ENCODE results near the gene XYLB.
"Not testable (repeated sequence)": the region's sequence is repeated elsewhere in the genome, so short reads cannot be mapped to it uniquely, and the experiment has no call there.

Gene XYLB

DNA sequence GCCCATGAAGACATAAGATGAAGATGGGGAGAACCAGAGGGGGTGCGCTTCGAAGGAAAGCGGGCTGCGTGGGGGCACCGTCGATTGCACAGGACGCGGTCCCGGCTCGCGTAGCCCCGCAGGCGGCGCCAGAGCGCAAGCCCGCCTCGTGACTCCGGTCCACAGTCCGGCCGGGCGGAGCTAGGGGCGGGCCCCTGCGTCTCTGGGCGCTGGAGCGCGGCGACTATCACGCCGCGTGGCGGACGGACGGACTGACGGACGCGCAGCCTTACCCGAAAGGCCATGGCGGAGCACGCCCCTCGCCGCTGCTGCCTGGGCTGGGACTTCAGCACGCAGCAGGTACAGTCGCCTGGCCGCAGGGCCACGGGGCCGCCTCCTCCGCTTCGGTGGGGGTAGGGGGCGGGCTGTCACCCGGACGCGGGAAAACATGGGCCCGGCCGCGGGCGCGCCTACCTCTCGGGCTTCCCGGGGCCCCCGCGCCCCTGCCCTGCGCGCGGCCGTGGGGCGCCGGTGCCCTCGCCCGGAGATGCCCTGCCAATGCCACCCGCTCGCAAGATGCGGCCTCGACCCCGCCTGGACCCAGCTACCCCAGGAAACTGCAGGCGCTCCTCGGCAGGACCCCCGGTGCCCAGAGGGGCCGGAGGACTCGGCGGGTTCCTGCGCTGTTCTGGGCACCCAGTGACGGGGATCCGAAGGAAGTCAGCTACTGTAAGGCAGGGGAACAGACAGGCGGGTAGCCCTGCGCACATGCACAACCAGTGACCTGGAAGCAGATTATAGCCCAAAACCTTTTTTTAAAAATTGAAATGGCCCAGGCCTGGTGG is at the start of gene XYLB:
XYLB (plus strand) TSS at position 199 of the 824 bp plus-strand sequence; CDS start at position 283, 84 bp downstream.
- peak; percentile 74 to 78 for DNase-seq (ENCODE audit: low read depth in 2 of 2)

GRCh38 chr3:38297053-38297452 is 49.5 kb upstream of the XYLB start:
- DNase-seq (ENCODE audit: low read depth in 2 of 2): not testable (repeated sequence)

DNA sequence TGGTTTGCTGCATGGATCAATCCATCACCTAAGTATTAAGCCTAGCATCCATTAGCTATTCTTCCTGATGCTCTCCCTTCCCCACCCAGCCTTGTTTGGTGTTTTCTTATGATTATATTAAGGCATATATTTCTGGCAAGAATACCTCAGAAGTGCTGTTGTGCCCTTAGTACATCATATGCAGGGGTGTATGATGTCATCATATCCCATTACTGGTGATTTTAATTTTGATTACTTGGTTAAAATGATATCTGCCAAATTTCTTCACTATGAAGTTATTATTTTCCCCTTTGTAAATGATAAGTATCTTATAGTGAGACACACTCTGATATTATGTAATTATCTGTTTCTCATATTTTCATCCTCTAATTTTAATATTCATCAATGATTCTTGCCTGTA is 49.0 kb upstream of the XYLB start:
- DNase-seq (ENCODE audit: low read depth in 2 of 2): no peak

GRCh38 chr3:38297947-38298711 is 48.5 kb upstream of the XYLB start:
- DNase-seq (ENCODE audit: low read depth in 2 of 2): no peak

- no peak for DNase-seq (ENCODE audit: low read depth in 2 of 2)
Observed at GRCh38 chr3:38306941-38307340, 39.6 kb upstream of the XYLB start.

DNA sequence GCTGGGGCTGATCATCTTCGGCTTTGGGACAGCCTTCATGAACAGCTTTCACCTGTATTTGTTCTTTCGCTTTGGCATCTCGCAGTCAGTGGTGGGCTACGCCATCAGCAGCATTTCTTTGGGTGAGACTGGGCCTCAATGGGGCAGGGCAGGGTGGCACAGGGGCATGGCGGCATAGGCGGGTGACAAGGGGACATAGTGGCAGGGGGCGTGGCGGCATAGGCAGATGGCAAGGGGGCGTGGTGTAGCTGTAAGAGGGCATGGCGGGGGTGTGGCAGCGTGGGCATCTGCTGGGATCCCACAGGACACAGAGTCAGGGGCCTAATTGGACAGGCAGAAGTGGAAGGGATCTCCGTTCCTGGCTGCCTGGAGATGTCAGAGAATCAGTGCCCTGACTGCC is 39.0 kb upstream of the XYLB start:
- no peak for DNase-seq (ENCODE audit: low read depth in 2 of 2)

- DNase-seq (ENCODE audit: low read depth in 2 of 2): no peak
Observed at GRCh38 chr3:38308456-38308855, 38.1 kb upstream of the XYLB start.

DNA sequence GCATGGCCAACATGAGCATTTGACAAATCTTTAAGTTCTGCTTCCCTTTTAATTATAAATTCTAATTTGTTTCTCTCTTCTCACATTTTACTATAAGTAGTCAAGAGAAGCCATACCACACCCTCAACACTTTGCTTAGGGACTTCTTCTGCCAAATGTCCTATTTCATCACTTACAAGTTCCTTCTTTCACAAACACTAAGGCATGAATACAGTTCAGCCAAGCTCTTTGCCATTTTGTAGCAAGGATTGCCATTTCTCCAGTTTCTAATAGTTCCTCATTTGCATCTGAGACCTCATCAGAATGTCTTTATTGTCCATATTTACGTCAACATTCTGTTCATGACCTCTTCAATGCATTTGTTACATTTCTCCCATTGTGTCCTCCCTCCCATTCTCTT is 35.1 kb upstream of the XYLB start:
- DNase-seq (ENCODE audit: low read depth in 2 of 2): no peak

DNA sequence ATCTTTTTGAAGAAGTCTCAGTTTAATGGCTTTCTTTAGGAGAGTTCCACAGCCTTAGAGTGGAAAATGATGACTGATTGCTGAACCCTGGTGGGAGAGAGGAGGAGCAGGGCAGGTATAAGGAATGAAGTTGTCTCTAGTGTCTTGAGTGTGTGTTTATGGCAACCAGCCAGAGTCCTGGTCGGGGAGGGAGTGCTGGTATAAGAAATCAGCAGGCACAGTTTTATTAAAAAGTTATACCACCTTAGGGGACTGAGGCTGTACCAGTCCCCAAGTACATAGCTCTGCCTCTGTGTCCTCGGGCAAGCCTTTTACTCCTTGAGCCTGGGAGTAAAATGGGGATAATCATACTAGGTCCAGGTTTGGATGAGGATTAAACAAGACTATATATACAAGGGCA is 34.6 kb upstream of the XYLB start:
- no peak for DNase-seq (ENCODE audit: low read depth in 2 of 2)

GRCh38 chr3:38312356-38312755 is 34.2 kb upstream of the XYLB start:
- DNase-seq (ENCODE audit: low read depth in 2 of 2): no peak

- no peak for DNase-seq (ENCODE audit: low read depth in 2 of 2)
Observed at GRCh38 chr3:38313263-38313662, 33.3 kb upstream of the XYLB start.

DNA sequence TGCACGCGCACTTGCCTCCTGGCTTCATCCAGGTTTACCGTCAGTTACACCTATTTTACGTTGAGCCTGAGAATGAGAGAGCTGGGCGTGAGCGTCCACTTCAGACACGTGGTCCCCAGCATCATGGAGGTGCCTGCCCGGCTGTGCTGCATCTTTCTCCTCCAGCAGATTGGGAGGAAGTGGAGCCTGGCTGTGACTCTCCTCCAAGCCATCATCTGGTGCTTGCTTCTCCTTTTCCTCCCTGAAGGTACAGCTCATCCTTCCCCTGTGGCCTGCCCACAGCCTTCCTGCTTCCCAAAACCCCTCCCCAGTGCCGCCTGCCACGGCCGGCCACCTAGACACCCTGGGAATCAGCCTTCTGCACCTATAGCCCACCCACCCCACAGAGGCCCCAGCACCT is 32.9 kb upstream of the XYLB start:
- DNase-seq (ENCODE audit: low read depth in 2 of 2): no peak

DNA sequence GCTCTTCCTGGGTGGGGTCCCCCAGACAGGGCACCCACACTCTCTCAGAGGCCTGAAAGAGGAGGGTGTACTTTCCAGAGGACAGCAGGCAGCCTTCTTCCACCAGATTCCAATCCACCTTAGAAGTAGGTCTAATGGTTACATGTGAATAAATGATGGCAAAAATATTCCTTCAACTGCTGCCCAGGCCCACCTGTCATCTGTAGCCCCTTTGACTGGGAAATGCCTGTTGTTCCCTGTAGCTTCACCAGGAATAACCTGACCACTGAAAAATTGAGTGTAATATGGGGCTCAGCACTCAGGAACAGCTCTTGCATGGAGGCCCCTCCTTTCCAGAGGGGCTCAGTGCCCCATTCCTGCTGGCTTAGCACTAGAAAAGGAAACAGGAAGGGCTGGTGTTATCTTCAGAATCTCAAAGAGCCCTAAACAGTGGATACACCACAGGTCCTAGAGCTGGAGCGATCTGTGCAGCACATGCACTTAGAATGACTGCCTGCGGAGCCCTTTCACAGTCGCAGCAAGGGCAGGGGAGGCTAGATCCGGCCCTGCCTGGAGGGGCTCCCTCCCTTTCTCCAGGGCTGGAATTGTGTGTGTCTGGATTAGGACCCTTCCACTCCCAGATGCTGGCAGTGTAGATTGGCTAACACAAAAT is 32.3 kb upstream of the XYLB start:
- no peak for DNase-seq (ENCODE audit: low read depth in 2 of 2)

- no peak for DNase-seq (ENCODE audit: low read depth in 2 of 2)
Observed at GRCh38 chr3:38314764-38315487, 31.7 kb upstream of the XYLB start.

DNA sequence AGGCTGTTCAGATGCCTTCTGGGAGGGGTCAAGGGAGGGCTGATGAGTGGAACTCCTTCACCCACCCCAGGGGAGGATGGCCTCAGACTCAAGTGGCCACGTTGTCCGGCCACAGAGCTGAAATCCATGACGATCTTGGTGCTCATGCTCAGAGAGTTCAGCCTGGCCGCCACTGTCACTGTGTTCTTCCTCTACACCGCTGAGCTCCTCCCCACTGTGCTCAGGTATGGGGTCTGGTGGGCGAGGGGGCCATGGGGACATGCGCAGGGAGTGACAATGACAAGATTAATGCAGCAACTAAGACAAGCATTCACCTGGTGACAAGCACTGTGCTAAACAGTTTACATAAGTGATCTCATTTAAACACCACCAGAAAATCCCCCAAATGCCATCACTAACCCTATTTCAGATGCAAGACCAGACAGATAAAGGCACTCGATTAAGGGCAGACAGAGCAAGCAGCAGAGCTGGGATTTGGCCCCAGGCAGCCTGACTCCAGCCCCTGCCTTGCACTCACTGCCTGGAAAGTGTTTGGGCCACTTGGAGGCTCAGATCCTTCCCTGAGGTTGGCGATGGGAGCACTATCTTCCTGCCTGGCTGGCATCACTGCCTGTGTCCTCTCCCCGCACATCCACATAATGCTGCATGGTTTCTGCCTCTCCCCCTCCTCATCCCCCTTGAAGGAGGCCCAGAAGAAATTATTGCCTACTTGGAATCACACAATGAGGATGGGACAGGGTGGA is 30.9 kb upstream of the XYLB start:
- no peak for DNase-seq (ENCODE audit: low read depth in 2 of 2)

GRCh38 chr3:38316356-38317191 is 30.0 kb upstream of the XYLB start:
- DNase-seq (ENCODE audit: low read depth in 2 of 2): no peak

- no peak for DNase-seq (ENCODE audit: low read depth in 2 of 2)
Observed at GRCh38 chr3:38317192-38317759, 29.3 kb upstream of the XYLB start.

DNA sequence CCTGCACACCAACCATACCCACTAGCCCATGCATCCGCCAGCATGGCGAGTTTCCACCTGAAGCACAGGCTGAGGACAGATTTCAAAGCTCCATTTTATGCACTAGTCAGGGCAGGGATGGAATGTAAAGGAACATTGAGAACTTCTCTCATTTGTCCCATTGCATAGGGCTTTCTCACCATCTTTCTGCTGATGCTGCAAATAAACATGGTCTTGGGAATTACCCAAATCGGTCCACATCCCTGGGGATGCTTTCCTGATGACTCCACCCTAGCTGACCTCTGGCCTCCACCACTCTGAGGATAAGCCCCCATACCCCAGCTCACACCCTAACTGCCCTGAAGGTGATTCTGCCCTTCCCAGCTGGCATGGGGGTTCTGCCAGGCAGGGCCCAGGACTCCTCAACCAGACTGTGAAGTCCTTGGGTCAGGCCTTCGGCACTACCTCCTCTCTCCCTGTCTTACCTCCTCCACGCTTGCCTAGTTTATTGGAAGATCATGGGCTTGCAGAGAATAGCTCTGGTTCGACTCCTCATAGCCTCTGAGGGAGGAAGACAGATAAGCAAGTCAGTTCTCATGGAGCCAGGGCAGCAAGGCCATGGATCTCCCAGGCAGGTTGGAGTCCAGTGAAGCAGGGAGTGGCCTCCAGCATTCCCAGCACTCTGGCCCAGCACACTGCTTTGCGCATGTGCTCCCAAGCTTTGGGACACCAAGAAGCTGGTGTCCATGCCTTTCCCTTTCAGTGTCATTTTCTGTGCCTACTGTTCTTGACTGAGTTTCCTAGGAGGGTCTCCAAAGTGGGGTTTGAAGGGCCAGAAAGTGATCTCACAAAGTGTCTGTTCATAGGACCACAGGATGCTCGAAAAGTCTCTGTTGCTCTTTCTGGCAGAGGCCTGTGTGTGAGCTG is 27.6 kb upstream of the XYLB start:
- DNase-seq (ENCODE audit: low read depth in 2 of 2): no peak

DNA sequence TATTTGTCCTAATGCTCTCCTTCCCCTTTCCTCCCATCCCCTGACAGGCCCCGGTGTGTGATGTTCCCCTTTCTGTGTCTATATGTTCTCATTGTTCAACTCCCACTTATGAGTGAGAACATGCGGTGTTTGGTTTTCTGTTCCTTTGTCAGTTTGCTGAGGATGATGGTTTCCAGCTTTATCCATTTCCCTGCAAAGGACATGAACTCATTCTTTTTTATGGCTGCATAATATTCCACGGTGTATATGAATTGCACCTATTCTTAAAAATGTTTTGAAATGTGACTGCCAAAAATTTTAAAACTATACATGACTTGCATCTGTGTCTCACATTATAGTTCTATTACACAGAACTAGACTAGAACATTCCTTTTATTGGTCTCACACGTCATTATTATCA is 25.9 kb upstream of the XYLB start:
- not testable (repeated sequence) for DNase-seq (ENCODE audit: low read depth in 2 of 2)
